Inferior parietal cortex (tissue), 1 donor: Measurements from ENCODE around the gene MCL1.
A peak's percentile ranks its signal among the peaks of the same experiment; 100 is the strongest.
"Not testable (repeated sequence)": the region's sequence is repeated elsewhere in the genome, so short reads cannot be mapped to it uniquely, and the experiment has no call there.

Source experiments
- DNase-seq: peaks from one replicate; pipeline ENCODE4 v3.0.0-alpha.2; 2016; ENCODE audit errors: extremely low spot score

The MCL1 gene

DNA sequence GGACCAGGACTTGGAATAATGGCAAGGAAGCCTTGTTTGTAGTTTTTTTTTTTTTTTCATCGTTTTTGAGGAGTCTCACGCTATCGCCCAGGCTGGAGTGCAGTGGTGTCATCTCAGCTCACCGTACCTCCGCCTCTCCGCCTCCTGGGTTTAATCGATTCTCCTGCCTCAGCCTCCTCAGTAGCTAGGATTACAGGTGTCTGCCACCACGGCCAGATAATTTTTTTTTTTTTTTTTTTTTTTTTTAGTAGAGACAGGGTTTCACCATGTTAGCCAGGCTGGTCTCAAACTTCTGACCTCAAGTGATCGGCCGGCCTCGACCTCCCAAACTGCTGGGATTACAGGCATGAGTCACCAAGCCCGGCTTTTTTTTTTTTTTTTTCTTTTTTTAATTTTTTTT is 23.0 kb upstream of the MCL1 start:
- DNase-seq = not testable (repeated sequence)

DNA sequence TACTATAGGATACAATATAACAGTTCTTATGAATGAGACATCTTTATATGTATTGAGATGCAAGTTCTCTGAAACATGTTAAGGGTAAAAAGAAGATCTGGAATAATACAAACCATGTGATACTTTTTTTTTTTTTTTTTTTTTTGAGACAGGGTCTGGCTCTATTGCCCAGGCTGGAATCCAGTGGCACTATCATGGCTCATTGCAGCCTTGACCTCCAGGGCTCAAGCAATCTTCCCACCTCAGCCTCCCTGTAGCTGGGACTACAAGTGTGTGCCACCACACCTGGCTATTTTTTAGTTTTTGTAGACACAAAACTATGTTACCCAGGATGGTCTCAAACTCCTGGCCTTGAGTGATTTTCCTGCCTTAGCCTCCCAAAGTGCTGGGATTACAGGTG is 22.1 kb upstream of the MCL1 start:
- DNase-seq = no peak

DNA sequence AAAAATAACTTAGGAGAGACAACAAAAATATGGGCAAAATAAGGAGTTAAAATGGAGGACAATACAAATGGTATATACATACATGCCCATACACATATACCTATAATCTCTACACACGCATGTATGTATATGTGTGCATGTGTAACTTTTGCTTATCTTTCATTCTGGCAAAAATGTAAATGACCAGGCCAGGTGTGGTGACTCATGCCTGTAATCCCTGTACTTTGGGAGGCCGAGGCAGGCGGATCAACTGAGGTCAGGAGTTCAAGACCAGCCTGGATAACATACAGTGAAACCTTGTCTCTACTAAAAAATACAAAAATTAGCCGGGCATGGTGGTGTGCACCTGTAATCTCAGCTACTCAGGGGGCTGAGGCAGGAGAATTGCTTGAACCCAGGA is 18.9 kb upstream of the MCL1 start:
- DNase-seq = not testable (repeated sequence)

DNA sequence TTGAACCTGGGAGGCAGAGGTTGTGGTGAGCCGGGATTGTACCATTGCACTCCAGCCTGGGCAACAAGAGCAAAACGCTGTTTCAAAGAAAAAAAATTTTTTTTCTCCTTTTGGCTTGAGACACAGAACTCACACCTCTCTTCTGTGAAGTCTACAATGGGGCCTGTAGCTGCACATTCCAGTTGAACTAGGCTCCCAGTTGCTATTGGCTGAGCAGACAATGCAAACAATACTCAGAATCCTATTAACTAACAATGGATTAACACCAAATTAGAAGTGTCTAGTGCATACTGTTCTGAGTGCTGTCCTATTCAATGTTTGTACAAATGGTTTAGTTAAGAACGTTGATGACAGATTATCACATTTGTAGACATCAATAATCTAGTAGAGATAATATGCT is 17.6 kb upstream of the MCL1 start:
- no peak for DNase-seq

DNA sequence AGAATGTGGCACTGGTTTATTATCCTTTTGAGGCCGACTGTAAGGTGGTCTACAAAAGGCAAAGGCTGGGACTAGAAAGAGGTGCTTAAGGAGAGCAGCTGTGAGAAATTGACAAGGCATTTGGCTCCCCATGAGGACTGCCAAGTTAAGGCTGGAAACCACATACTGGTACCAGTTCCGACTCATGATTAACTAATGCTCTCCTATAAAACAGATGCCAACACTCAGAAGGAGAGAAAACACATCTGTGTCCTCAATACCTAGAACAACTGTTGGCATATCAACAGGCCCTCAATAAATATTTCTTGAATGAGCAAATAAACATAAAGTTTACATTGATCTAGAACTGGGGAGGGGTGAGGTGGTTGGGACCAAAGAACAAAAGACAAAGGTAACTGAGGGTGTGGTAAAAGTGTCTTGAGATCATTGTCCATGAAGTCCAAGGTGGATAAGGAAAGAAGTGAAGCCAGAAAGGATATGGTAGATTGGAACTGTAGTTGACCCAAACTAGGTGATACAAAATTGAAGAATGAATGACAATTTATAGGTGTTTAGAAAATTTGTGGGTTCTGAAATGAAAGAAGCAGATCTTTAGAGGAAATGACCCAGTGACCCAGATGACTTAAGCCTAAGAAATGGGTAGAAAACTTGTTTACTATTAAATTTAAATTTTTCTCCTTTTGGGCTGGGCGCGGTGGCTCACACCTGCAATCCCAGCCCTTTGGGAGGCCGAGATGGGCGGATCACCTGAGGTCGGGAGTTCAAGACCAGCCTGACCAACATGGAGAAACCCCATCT is 16.9 kb upstream of the MCL1 start:
- no peak for DNase-seq

DNA sequence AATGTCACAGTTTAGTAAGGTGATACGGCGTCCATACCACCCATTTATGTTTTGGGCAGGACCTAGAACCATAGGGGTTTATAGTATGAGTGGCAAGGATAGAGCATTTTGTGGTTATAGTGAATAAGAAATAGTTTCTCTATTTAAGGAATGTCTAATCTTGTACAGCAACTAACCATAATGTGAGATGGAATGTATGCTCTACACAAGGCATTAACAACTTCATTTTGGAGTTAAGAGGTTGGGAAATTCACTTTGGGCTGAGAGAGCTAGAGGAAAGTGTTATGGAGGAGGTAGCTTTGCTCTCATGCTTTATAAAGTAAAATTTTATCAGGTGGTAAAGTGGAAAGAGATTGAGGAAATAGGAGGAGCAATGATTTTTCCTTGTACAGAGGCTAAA is 3.0 kb upstream of the MCL1 start:
- no peak for DNase-seq

DNA sequence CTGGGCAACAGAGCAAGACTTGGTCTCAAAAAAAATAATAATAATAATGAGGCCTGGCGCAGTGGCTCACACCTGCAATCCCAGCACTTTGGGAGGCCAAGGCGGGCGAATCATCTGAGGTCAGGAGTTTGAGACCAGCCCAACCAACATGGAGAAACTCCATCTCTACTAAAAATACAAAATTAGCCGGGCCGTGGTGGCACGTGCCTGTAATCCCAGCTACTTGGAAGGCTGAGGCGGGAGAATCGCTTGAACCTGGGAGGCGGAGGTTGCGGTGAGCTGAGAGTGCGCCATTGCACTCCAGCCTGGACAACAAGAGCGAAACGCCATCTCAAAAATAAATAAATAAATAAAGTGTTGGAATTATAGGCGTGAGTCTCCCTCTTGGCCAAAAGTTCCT is 2.6 kb upstream of the MCL1 start:
- not testable (repeated sequence) for DNase-seq

DNA sequence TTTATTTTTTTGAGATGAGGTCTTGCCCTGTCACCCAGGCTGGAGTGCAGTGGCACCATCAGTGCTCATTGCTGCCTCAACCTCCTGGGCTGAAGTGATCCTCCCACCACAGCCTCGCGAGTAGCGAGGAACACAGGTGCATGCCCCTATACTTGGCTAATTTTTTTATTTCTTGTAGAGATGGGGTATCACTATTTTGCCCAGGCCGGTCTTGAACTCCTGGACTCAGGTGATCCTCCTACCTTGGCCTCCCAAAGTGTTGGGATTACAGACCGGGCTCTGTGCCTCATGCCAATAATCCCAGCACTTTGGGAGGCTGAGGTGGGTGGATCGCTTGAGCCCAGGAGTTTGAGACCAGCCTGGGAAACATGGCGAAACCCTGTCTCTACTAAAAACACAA is 2.0 kb upstream of the MCL1 start:
- not testable (repeated sequence) for DNase-seq

DNA sequence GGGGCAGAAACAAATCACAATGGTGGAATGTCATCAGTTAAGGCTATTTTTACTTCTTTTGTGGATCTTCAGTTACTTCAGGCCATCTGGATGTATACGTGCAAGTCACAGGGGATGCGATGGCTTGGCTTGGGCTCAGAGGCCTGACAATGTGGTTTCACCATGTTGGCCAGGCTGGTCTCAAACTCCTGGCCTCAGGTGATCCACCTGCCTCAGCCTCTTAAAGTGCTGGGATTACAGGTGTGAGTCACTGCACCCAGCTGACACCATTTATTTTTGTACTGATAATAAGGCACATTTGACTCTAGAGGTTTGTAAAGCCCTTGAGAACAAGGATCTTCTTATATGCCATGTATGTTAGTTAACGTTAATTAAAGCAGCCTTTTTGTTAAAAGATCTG is 1.6 kb upstream of the MCL1 start:
- DNase-seq = not testable (repeated sequence)

DNA sequence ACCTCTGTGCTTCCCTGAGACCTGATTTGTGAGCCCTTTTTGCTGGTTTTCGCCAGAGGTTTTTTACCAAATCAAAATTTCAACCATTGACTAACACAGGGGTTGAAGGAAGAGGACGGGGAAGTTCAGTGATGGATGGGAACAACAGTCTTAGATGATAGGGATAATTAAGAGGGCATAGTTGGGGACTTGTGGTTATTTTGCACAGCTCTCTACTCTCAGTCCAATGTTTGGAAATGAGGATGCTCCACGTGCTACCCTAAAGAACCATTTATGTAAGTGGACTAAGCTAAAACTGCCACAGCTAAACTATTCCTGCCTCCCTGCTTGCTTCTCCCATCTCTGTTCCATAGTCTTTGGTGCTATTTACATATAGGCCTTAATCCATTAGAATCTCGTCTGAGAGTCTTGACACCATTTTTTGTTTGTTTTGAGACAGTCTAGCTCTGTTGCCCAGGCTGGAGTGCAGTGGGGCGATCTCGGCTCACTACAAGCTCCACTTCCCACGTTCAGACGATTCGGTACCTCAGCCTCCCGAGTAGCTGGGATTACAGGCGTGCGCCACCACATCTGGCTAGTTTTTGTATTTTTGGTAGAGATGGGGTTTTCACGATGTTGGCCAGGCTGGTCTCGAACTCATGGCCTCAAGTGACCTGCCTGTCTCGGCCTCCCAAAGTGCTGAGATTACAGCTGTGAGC is 684 bp upstream of the MCL1 start:
- DNase-seq = no peak

DNA sequence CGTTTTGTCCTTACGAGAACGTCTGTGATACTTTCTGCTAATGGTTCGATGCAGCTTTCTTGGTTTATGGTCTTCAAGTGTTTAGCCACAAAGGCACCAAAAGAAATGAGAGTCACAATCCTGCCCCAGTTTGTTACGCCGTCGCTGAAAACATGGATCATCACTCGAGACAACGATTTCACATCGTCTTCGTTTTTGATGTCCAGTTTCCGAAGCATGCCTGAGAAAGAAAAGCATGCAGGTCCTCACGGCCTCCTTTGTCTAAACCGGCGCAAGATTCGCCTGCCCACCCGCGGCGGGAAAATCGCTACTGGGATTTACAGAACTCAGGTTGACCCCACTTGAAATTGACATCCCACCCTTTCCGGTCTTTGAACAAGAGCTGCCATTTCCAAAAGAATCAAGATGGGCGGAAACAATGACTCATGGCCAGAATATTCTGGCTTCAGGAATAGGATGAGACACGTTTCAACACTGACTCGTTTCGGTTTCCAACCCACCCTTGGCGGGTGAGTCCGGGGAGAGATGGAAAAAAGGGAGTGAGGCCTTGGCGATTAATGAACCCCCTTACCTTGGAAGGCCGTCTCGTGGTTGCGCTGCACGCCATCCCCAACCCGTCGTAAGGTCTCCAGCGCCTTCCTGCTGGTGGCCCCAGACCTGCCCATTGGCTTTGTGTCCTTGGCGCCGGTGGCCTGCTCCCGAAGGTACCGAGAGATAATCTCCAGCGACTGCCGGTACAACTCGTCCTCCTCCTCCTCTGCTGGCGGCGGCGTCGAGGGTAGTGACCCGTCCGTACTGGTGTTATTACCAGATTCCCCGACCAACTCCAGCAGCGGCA is 919 bp downstream of the MCL1 start:
- peak; percentile 57 for DNase-seq

DNA sequence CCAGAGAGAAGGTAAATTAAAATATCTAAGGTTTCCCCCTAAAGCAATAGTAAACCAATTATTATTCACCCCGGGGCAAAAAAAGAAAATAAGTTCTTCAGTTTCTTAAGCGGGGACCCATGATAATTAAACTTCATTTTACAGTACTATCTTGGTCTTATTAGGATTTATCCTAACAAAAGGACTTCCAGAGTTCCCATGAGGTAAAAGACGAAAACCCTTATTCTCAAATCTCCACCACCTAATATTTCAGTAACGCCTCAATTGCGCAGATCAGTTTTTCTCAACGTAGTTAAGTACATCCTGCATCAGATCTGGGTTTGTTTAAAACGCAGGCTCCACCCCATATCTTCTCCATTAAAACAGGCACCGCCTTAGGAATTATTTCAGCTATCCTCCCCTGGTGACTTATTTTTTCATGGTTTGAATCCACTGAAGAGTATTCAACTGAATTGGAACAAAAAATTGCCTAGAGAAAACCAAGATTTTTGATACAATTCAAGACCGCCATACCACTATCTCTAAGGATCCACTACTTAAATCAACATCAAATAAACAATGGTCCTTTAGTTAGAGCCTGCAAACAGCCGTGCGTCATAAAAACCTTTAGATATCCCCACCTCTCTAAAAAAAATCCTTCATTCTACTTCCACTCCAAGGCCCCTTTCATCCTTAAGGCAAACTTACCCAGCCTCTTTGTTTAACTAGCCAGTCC is 1.7 kb downstream of the MCL1 start:
- no peak for DNase-seq

DNA sequence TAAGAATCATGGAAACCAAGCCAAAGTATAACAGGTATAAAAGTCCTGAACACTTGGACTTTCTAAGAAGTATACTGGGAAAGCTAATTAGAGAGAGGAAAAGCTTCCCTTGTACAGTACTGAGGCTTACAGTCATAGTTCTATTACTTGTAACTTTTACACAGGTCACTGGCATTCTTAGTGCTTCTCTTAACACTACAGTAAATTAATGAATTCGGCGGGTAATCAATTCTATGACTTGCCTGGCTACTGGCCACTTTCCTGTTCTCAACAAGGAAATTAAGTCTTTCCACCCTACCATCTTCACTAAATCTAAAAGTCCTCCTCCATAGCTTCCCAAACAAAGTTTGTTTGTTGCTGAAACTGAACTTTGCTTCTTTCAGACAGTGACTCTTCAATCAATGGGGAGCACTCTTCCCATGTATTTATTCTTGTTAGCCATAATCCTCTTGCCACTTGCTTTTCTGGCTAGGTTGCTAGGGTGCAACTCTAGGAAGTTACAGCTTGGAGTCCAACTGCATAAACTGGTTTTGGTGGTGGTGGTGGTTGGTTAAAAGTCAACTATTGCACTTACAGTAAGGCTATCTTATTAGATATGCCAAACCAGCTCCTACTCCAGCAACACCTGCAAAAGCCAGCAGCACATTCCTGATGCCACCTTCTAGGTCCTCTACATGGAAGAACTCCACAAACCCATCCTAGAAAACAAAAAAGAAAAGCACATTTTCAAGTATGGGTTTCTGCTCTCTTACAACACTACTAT is 2.4 kb downstream of the MCL1 start:
- DNase-seq = no peak

DNA sequence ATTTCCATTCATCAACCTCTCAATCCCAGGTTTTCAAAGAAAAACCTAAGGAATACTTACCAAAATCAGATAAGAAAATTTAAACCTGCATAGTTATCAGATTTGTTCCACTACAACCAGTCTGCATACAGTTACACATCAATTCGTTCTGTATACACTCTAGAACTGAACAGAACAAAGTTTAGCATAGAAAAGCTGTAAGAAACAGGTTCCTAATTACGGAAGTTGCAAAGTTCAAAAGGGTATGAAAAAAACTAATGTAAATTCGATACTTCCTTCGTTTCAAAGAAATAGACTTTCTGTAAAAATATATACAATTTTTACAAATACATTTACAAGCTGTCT is 3.1 kb downstream of the MCL1 start:
- DNase-seq = no peak

DNA sequence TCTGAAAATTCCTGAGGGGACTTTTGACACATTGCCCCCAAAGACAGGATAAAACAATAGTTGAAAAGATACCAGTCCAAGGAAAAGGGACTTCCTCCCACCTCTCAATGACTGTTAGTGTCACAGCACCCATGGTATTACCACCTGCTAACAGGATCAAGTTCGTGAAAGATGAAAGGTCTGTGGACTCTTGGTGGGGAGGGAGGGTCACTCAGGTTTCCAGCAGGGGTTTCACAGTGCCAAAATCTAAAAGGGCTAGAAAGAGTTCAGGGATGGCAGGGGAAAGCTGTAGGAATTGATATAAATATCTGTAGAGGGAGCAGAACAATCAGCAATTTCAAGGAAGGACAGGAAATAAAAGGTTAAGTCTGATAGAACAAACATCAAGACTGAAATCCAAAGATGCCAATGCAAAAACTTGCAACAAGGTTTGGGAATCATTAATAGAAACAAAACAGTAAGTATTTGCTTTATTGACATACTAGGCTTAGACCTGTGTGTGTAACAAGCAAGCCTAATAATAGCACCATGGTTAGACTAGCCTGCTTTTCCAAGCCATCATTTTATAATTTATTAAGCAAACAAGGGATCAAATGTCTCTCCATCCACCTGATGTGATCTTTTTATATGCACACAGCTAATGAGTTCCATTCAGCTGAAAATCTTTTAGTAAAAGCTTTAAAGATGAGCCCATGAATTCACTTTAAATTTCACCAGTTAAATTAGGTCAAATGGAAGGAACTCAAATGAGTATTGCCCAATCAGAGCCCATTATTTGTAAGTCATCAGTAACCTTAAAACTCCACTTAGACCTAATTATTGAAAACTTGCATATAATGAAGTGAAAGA is 3.7 kb downstream of the MCL1 start:
- DNase-seq = no peak

DNA sequence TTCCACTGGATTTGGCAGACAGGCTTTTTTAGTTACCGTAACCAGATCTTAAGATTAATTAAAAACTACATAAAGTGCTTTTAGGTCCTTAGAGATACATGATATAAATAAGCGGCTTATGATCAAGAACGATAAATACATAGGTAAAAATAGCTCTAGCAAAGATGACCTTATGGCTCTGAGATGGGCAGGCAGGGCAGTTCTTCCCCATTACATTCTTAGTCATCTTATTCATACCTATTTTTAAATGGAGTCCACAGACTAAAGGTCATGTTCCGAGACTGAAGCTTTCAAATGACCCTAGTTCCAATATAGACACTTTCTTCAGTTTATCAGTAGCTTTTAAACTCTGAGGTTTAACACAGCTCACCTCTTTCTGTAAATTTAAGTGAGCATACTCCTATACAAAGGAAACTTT is 4.3 kb downstream of the MCL1 start:
- DNase-seq = no peak

DNA sequence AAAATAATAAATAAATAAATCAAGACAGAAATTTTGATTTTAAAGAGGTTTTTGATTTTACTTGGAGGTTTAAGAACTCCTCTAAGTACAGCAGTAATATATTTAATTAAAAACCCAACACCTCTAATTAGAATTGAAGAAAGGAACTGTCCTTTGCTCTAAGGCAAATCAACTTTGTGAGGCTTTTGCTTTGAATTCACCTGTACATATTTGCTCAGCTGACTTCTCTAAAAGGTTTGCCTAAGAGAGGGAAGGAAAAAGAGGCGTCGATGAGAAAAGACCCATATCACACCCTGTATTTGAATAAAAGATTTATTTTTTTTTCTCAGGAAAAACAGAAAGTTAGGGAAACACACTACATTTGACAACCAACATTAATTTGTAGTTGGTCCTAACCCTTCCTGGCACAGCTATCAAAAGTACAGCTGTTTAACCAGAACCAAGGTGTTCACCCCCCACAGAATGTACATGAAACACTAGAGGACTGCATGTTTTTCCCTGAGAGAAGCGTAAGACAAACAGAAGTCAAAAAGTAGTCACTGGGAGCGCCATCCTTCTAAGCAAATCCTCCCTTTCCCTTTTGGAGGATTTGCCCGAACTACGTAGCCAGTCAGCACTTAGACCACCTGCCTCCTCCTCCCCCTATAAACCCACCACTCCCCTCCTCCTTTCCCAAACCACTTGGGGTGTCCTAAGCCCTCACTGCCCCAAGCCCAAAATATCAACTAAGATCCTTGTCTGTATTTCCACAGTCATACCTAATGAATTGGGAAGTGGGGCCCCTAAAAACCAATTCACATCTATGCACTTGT is 4.9 kb downstream of the MCL1 start:
- DNase-seq = no peak

DNA sequence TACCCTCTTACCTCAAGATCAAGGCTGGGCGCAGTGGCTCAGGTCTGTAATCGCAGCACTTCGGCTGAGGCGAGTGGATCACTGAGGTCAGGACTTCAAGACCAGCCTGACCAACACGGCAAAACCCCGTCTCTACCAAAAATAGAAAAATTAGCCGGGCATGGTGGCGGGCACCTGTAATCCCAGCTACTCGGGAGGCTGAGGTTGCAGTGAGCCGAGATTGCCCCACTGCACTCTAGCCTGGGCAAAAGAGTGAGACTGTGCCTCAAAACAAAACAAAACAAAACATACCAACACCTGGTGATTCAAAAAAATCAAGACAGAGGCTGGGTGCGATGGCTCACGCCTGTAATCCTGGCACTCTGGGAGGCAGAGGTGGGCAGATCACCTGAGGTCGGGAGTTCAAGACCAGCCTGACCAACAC is 5.8 kb downstream of the MCL1 start:
- not testable (repeated sequence) for DNase-seq

DNA sequence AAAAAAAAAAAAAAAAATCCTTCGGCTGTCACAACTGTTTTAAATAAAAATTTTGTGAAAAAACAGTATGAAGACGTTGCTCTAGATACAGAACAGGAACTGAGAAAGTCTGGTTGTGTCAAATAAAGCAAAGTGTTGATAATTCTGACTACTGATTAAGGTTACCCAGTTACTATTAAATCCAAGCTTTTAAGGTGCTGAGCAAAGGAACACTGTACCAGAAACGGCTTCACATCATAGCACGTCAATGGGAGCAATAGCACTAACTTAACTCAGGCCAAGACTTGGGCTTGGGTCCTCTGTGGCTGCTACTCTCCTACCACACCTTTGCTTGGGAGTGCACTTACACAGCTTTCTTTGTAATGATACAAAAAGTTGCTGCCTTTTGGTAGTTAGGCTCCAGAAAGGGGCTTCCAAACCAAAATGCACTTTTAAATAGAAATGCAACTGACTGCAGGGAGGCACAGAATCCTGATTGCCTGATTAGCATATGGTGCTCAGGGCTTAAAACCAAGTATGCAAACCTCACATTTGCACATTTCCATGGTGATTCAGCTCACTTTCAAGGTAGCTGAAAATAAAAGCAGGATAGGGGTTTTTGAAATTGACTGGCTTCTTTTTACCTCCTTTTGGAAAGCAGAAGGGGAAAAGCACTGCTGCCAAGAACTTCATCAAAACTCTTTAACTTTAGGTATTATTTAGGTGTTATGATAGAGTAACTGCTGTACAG is 6.3 kb downstream of the MCL1 start:
- DNase-seq = no peak
